Measurements from ENCODE around the gene CELF5. TPM values are rescaled to one million over a fixed set of nuclear protein-coding genes. Genes with fewer than 3 reads are reported as not detected.
A peak's percentile ranks its signal among the peaks of the same experiment; 100 is the strongest.

CELF5 gene
- total RNA-seq, 1 experiment from 2014 or later = 0.48 TPM

GRCh38 chr19:3250675-3251074 lies 26.2 kb downstream of the CELF5 start:
- Histone ChIP-seq H3K27me3 (ENCODE audit: insufficient read depth, low read depth) (peaks cover 6% of the 10 kb centered on the region; the same call in 1 of the 2 replicates), H3K79me2 (ENCODE audit: low read depth) (no peaks in the 10 kb centered on the region), H3K27ac (no peak overlapping the region), H3K4me1 (replicated peaks; ENCODE audit: insufficient read depth) (no peaks in the 10 kb centered on the region), H3K4me2 (no peak overlapping the region), H4K20me1 (ENCODE audit: insufficient read depth) (no peaks in the 10 kb centered on the region), H2AFZ (no peak overlapping the region), H3F3A (ENCODE audit: insufficient read depth, low read depth) (no peaks in the 10 kb centered on the region), H3K36me3 (ENCODE audit: low read depth) (no peaks in the 10 kb centered on the region), H3K9me3 (ENCODE audit: insufficient read depth, low read depth) (no peaks in the 10 kb centered on the region), H3K9me2 (ENCODE audit: insufficient read depth) (no peaks in the 10 kb centered on the region), H3K4me3 (no peak overlapping the region)
- POLR2A ChIA-PET (ENCODE audit: unreplicated experiment) = no interaction called here
- CTCF ChIA-PET = no interaction called here
- DNase-seq = peak in 1 of 2 experiments; percentile 5
- TF ChIP-seq EZH2 (IDR thresholded peaks at IDR 0.05; ENCODE audit: low read depth) (no peak), CTCF (conservative IDR thresholded peaks at IDR 0.05) (peak; percentile 61)
- BruUV-seq (replicated peaks) = no TSS peak
- intact Hi-C loops (cut with micrococcal nuclease; ENCODE audit: unreplicated experiment) = no loop called here

DNA sequence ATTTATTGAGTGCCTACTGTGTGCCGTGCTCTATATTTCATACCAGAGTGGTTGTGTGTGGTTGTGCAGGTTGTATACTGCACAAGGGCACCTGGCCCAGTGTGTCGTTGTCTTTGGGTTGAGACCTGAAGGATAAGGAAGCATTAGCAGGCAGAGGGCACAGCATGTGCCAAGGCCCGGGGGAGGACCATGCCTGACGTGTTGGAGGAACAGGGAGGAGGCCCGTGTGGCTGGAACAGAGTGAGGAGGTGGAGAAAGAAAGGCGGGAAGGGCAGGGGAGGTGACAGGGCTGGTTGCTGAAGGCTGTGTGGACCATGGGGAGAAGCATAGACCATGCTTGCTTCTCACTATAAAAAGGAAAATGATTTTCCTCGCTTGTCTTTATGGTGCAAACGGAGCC lies 26.8 kb downstream of the CELF5 start:
- DNase-seq = no peak
- H3K4me2 ChIP-seq = no peak overlapping the region
- TF ChIP-seq CTCF (conservative IDR thresholded peaks at IDR 0.05) (no peak), EZH2 (IDR thresholded peaks at IDR 0.05; ENCODE audit: low read depth) (no peak)
- H3K27me3 ChIP-seq (ENCODE audit: insufficient read depth, low read depth) = peaks cover 6% of the 10 kb centered on the region; the same call in 1 of the 2 replicates
- H2AFZ ChIP-seq = no peak overlapping the region
- H3K79me2 ChIP-seq (ENCODE audit: low read depth) = no peaks in the 10 kb centered on the region
- no peak overlapping the region for H3K4me3 ChIP-seq
- intact Hi-C loops (cut with micrococcal nuclease; ENCODE audit: unreplicated experiment) = no loop called here
- H4K20me1 ChIP-seq (ENCODE audit: insufficient read depth) = no peaks in the 10 kb centered on the region
- no peaks in the 10 kb centered on the region for H3K4me1 ChIP-seq (replicated peaks; ENCODE audit: insufficient read depth)
- no peak overlapping the region for H3K27ac ChIP-seq
- BruUV-seq (replicated peaks) = no TSS peak
- H3F3A ChIP-seq (ENCODE audit: insufficient read depth, low read depth) = no peaks in the 10 kb centered on the region
- no peaks in the 10 kb centered on the region for H3K9me3 ChIP-seq (ENCODE audit: insufficient read depth, low read depth)
- CTCF ChIA-PET = no interaction called here
- POLR2A ChIA-PET (ENCODE audit: unreplicated experiment) = no interaction called here
- no peaks in the 10 kb centered on the region for H3K36me3 ChIP-seq (ENCODE audit: low read depth)
- no peaks in the 10 kb centered on the region for H3K9me2 ChIP-seq (ENCODE audit: insufficient read depth)

GRCh38 chr19:3252650-3253049 lies 28.2 kb downstream of the CELF5 start:
- POLR2A ChIA-PET (ENCODE audit: unreplicated experiment) = no interaction called here

More at GRCh38 chr19:3252650-3253049, 28.2 kb downstream of the CELF5 start:
- BruUV-seq (replicated peaks) = no TSS peak
- Histone ChIP-seq H3K79me2 (ENCODE audit: low read depth) (no peaks in the 10 kb centered on the region), H3K27me3 (ENCODE audit: insufficient read depth, low read depth) (peaks cover 6% of the 10 kb centered on the region; the same call in 1 of the 2 replicates), H3K36me3 (ENCODE audit: low read depth) (no peaks in the 10 kb centered on the region), H3K4me1 (replicated peaks; ENCODE audit: insufficient read depth) (no peaks in the 10 kb centered on the region), H4K20me1 (ENCODE audit: insufficient read depth) (no peaks in the 10 kb centered on the region), H3K4me2 (no peak overlapping the region), H3K4me3 (no peak overlapping the region), H2AFZ (no peak overlapping the region), H3K9me2 (ENCODE audit: insufficient read depth) (no peaks in the 10 kb centered on the region), H3K27ac (no peak overlapping the region), H3K9me3 (ENCODE audit: insufficient read depth, low read depth) (no peaks in the 10 kb centered on the region), H3F3A (ENCODE audit: insufficient read depth, low read depth) (no peaks in the 10 kb centered on the region)
- no peak for TF ChIP-seq CTCF (conservative IDR thresholded peaks at IDR 0.05)
- TF ChIP-seq EZH2 (IDR thresholded peaks at IDR 0.05; ENCODE audit: low read depth) = no peak
- intact Hi-C loops (cut with micrococcal nuclease; ENCODE audit: unreplicated experiment) = no loop called here
- no peak for DNase-seq
- CTCF ChIA-PET = interaction anchor here (0.6 kb wide), 1 partner anchor 8 kb away, joined by 11 read pairs; no protein-coding TSS in a partner anchor

Data from PC-9 (cell line).